GM19463 (cell line): ENCODE data around the gene C14orf119.

Experiments used
- ATAC-seq: cut with Tn5 transposase; IDR thresholded peaks from one replicate; pipeline ENCODE4 v1.9.1; 2021; ENCODE audit warnings: mild to moderate bottlenecking, moderate library complexity; ENCODE audit not compliant: unreplicated experiment

C14orf119 gene

DNA sequence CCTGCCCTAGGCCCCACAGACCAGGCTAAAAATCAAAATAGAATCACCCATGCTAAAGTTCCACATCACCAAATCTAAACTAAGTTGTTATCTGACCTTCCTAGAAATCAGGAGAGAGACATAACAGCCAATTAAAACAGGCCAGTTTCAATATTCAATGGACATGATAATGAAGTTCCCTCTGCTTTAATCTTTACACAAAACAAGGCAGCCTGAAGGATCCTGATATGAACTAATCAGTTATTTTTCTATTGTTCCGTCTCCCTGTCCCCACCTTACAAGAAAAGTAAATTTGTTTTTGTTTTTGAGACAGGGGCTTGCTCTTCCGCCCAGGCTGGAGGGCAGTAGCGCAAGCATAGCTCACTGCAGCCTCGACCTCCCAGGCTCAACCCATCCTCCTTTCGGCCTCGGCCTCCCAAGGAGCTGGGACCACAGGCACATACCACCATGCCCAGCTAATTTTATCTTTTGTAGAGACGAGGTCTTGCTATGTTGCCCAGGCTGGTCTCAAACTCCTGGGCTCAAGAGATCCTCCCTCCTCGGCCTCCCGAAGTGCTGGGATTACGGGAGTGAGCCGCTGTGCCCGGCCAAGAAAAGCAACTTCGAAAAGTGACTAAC lies 29.1 kb downstream of the C14orf119 start:
- no peak for ATAC-seq

DNA sequence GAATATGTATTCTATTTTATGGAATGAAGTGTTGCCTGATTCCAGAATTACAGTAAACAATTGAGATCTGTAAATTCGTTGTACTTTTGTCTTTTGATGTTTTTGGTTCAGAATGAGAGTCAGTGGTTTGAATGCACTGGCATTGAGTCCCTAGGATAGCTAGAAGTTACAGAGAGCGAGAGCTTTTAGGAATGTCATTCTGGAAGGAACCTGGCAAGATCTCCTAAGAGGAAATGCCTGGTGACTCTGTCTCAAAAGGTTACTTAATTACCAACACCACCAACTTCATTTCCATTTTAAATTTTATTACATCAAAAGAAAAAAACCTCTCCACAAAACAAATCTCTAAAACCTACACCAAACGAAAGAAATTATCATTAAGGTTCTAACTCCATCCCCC lies 29.7 kb downstream of the C14orf119 start:
- ATAC-seq, result no peak

DNA sequence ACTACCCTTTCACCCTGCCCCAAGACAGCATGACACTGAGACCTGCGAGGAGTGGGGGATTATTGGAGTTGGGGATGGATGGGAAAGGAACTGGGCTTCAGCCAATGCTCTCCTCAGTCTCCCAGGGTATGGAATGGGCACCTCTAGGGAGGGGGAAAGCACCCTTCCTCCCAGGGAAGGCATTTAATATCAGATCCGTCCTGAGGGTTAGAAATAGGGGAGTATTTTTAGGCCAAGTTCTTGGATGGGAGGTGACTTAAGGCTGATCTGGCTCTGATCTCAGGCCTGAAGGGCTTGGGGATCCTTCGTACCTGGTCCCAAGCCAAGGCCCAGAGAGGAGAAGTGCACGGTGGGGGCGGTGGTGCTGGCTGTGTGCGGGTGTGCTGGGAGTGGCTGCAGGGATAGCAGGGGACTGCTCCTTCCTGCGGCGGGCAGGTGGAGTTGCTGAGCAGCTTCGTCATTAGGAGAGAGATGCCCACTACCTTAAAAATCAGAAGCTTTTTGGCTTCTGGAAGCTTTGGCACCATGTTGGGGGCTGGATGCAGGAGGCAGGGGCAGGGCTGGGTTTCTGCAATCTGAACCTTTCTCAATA lies 30.7 kb downstream of the C14orf119 start:
- no peak for ATAC-seq

DNA sequence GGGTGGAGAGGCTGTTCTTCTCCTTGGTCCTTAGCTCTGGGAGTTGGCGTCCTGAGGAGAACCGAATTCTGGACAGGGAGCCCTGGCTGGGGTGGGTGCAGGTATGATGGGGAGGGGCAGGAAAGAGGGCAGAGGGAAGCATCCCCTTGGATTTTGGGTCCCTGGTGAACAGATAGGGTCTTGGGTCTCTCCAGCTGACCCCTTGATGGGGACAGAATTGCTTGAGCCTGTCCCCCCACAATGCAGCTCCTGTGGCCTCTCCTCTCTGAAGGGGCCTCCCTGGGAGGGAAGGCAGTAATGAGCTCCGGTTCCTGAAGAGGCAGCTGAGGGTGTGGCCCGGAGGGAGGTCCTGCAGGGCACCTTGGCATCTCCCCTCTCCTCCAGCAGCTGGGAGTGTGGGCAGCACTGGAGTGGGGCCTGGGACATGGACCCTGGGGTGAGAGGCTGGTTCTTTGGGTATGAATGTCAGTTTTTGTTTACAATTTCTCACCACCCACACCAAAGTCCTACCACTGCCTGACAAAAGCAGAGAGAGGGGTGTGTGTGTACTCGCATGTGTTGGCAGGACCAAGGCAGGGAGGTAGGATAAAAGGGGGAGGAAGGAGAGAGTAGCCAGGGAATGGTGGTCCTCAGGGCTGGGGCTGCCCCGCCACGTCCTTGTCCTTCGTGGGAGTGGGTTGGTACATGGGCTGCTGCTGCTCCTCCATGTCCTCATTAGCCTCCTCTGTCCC lies 31.4 kb downstream of the C14orf119 start:
- no peak for ATAC-seq

DNA sequence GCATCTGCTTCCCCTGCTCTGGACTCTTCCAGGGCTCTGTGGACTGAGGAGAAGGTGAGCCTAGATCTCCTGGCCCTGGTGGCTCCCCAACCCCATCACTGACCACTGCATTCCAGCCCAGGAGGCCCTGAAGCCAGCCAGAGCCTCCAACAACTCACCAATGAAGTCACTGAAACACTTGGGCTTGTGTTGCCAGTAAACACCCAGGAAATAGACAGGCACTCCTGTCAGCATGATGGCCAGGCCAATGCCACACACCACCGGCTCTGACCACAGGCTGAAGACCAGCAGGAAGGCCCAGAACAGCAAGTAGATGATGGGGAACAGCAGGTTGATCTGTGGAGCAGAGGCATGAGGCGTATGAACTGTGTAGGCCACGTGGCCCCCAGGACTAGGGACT lies 32.6 kb downstream of the C14orf119 start:
- no peak for ATAC-seq

DNA sequence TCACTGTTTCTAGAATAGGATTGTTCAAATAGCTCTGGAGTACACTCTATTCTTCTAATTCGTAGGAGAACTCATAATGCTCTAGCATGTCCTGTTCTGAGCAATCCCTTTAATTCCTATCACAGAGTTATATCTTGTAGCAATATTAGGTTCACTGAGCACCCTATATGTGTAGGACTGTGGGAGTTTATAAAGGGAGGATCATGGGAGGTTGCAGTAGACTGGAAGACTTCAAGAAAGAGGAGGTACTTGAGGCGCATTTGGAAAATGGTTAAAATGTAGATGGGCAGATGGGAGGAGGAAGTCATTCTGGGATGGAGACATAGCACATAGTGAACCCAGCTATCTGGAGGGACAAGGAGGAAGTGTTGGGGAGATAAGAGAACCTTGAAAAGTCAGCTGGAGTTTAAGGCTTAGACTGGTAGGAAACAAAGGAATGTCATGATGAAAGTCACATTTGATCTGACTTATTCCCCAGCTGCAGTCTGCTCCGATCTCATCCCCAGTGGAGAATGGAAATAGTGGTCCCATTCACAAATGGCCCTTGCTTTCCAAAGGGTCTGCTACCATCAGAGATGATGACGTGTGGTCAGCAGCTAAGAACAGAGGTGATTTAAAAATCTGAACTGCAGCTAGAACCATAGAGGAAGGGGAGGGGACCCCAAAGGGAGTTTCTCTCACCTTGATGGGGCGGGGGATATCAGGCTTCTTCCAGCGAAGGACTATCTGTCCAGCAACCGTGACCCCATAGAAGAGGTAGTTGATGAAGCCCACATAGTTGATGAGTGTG lies 33.9 kb downstream of the C14orf119 start:
- ATAC-seq, result no peak

DNA sequence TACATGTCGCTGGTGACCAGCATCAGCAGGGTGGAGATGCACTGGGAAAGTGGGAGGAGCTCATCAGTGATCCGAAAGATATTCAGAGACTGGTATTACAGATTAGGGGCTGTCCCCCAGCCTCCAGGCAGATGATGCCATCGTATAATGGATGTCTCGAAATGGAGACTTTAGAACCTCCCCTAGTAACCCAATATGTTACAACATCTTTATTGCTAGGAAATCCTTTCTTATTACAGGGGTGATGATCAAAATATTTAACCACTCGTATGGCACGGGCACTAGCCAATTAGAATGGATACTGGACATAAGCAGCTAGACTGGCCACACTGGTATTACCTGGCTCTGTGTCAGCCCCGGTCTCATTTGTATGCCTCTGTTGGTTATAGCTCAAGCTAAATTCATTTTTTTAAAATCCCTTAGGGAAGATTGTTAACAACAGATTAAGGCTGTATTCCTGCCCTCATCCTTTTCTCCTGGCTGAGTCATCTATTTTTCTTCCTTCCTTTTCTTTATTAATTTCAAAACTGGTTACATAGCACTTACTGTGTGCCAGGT lies 34.5 kb downstream of the C14orf119 start:
- ATAC-seq, result no peak

DNA sequence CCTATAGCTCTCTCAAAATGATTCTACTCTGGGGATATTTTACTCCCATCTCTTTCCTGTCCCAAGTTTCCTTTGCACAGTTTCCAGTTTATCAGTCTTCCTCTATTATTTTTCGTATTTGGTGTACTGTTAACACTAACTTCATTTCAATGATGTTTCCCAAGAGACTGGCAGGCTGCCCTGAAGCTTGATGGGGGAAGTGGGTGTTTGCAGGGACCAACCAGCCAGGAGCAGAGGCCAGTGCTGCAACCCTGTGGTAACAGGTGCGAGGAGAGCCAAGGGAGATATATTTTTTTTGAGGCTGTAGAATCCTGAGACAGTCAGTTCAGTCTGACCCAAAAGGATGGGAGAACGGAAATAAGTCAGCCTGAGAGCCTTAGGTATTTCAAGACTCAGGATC lies 35.6 kb downstream of the C14orf119 start:
- ATAC-seq, result no peak

DNA sequence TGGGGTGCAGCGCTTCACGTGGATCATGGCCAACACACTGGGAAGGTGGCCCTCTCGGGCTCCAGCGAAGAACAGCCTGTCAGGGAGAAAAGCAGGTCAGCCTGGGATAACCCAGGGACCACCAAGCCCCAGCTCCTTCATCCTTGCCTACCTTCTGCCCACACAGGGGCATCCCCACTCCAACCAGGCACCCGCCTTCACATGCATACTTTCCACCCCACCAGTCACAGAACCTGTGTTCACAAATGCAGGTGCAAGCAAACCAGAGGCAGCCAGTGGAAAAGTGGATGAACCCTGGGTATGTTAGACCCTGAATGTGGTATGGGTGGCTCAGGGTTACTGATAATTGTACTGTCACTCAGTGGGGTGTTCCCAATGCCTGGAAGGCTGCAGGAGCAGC lies 36.2 kb downstream of the C14orf119 start:
- no peak for ATAC-seq

DNA sequence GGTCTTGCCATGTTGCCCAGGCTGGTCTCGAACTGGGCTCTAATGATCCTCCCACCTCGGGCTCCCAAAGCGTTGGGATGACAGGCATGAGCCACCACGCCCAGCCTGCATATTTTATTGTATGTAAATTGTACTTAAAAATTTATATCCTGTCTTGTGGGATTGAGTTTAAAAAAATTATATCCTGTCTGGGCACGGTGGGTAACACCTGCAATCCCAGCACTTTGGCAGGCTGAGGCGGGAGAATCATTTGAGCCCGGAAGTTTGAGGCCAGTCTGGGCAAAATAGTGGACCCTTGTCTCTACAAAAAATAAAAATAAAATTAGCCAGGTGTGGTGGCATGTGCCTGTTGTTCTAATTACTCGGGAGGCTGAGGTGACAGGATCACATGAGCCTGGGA lies 37.7 kb downstream of the C14orf119 start:
- ATAC-seq, result no peak

DNA sequence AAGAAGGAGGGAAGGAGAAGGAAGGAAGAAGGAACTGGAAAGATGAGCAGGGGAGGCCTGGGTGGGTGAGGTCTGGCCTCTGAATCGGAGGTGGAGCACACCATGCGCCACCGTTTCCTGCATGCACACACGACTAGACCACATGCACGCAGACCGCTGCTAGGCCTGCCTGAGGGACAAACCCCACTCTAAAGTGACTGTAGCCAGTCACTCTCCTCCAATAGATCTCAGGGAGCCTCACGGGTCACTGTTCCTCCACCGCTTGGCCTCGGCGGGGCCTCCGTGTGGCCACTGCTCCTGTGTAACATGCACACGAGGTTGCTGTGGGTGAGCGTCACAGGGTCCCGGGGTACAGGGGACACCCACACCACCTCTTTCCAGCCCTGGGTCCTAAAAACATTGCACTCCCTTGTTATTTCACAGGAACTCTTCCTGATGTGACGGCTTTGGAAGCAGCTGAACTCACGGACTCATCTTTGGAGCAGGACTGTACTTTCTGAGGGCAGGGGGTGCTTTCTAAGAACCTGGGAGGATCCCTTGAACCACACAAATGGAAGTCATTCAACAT lies 41.3 kb downstream of the C14orf119 start:
- ATAC-seq, result no peak

DNA sequence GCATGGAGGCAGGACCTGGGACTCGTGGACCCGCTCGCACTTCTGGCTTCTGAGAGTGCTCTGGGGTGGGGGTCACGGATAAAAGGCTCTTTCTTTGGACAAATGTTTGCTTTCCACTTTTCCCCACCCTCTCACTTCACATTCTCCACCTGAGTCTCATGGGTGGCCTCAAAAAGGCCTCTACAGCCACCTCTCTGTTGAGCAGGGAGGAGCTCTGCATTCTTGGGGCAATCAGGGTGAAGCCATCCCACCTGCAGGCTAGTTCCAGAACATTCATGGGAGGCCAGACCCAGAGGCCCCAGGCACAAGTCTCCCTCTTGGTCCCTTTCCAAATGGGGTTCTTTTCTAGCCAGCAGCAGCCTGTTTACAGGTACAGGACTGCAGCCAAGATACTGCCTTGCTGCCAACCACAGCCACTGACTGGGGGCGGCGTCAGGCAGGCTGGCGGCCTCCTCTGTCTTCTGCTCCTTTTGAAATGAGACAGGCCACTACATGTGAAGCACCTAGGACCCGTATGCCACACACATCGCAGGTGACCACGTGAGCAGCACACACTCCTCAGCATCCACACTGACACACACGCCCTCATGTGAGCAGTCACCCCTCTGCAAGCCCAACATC lies 42.0 kb downstream of the C14orf119 start:
- ATAC-seq, result no peak

DNA sequence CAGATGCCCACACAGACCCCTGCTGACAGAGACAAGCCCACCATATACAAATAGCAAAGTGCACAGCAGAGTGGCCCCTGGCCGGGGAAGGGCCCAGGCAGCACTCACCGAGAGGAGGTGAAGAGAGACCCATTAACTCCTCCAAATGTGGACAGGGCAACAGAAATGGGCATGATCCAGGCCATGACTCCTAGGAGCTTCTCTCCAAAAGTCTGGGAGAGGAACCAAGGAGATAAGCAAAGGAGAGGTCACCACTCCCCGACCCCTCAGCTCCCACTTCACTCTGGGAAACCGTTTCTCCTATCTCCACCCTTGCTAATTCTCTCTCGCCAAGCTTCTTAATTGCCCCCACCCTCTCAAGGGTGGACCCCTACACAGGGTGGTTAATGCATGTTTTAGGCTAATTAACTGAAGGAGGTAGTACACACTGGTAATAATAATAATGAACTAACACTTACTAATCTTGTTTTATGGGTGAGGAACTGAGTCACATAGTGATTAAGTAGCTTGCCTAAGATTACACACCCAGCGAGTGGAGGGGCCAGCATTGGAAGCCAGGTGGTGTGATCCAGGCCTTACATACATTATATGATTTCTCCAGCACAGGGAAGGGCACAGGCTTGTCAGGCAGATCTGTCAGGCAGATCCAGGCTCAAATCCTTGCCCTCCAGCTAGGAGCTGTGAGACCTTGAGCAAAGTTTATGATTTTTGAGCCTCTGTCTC lies 42.7 kb downstream of the C14orf119 start:
- ATAC-seq, result no peak

DNA sequence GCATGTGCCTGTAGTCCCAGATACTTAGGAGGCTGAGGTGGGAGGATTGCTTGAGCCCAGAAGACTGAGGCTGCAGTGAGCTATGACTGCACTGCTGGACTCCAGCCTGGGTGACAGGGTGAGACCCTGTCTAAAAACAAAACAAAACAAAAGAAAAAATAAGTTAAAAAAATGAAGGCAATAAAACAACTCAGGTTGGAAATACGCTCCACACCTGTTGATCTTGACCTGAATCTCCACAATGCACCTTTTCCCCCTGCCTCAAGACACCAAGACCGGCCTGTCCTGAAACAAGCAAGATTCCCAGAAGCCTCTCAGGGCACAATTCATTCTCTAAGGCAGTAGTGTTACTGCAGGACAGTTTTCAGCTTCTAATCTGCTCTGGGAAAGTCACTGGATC lies 44.6 kb downstream of the C14orf119 start:
- ATAC-seq, result no peak

DNA sequence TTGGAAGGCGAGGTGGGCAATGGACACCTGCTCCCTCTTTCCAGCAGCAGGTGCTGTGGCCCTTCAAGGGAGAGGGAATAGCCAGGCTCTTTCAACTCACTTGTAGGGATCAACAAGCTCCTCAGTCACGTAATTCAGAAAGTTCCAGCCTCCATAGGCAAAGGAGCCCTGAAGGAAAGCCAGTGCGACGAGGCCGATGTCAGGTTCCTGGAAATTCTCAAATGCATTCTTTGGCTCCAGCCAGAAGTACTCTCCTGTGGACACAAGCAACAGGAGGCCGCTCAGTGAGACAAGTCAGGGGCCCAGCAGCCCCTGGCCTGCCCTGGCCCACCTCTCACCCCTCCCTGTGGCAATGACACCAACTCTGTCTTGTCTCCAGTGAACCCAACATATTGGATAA lies 45.1 kb downstream of the C14orf119 start:
- no peak for ATAC-seq

DNA sequence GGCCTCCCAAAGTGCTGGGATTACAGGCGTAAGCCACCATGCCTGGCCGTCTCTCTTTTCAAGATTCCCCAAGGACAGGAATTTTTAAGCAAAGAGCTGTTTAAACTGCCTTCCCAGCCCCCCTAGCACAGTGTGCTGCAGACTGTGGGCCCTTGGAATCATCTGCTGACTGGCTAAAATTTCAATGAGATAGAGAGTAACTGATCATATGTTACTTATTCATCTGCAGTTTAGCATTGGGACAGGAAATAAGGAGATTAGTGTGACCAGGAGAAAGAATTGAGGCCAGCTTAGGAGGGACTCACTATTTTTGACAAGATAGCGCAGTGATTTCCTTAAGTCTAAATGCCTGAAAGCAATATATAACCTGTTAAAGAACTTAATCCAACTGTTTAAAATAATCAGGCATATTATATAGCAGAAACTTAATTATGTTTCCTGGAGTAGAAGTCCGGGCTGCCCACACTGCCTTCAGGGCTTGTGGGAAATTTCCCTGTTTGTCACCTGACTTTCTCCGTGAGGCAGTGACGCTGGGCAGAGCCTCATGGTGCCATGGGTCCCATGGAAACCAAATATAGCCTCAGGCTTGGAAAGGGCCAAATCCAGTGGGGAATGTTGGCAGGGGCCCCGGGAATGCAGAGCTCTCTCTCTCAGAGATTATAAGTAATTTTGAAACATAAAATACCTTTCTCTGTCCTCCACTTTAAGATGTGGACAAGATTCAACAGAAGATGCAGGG lies 46.6 kb downstream of the C14orf119 start:
- ATAC-seq, result no peak

DNA sequence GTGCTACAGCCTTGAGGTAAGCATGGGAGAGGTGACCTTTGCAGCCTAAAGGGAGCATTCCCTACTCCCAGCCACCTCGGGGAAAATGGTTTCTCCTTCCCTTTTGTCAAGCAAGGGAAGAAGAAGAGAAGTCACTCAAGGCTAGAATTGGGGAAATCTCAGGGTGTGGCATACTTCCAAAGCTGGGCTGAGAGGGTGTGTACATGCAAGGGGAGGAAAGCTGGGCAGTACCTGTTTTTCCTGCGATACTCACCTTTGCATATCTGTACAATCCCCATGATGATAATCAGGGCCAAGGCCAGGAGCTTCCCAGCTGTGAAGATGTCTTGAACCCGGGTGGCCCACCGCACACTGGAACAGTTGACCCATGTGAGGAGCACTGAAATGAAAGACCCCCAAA lies 47.5 kb downstream of the C14orf119 start:
- no peak for ATAC-seq

DNA sequence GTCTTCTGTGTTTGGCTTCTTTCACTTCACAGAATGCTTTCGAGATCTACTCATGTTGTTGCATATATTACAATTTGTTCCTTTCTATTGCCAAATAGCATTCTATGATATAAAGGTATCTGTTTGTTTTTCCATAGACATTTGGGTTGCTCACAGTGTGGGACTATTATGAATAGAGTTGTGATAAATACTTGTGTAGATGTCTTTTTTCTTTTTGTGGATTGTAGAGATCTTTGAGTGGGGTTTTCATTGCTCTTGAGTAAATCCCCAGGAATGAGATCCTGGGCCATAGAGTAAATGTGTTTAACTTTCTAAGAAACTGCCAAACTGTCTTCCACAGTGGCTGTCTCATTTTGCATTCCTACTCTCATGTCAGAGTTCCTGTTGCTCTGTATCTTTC lies 48.6 kb downstream of the C14orf119 start:
- ATAC-seq, result no peak

DNA sequence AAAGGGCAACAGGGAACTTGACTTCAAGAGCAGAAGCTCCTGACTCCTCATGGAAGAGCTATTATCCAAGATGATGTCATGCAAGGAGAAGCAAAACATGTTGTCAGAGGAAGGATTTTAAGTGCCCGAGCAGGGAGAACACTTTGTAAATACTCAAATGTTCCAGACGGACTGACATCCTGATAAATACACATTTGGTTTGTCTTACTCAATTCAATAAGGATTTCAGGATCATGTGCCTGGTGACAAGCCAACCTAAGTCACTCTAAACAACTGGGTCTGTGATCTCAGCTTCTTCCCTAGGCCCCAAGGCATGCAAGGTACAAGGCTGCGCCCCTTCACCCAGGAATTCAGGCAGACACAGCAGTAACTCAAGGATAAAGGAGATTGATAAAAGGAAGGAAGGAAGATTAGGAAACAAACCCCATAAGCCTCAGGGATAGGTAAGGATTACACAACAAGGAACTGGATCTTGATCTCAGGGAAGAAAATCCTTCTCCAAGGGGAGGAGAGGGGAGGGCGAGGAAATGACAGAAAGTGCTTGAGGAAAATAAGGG lies 50.6 kb downstream of the C14orf119 start:
- ATAC-seq, result no peak
